ENCODE results near the gene AAMP. TPM values are rescaled to one million over a fixed set of nuclear protein-coding genes. Genes with fewer than 3 reads are reported as not detected.
A peak's percentile ranks its signal among the peaks of the same experiment; 100 is the strongest.

Gene AAMP
- total RNA-seq, 1 donor from 2014 or later: 119 TPM

- no peak for DNase-seq (ENCODE audit: low read depth)
- no peak overlapping the region for H3K4me3 ChIP-seq (ENCODE audit: low read depth, low read length)
- TF ChIP-seq CTCF (conservative IDR thresholded peaks at IDR 0.05; ENCODE audit: low read depth, low read length): peak; percentile 96
Measured at GRCh38 chr2:218301176-218301819, 31.4 kb upstream of the AAMP start.

- no peak for TF ChIP-seq CTCF (conservative IDR thresholded peaks at IDR 0.05; ENCODE audit: low read depth, low read length)
- no peak overlapping the region for H3K4me3 ChIP-seq (ENCODE audit: low read depth, low read length)
- DNase-seq (ENCODE audit: low read depth): no peak
Measured at GRCh38 chr2:218300141-218300540, 30.2 kb upstream of the AAMP start.

- no peak overlapping the region for H3K4me3 ChIP-seq (ENCODE audit: low read depth, low read length)
- no peak for TF ChIP-seq CTCF (conservative IDR thresholded peaks at IDR 0.05; ENCODE audit: low read depth, low read length)
- DNase-seq (ENCODE audit: low read depth): no peak
Measured at GRCh38 chr2:218298314-218298875, 28.5 kb upstream of the AAMP start.

GRCh38 chr2:218296847-218297246 is 26.9 kb upstream of the AAMP start:
- DNase-seq (ENCODE audit: low read depth): no peak
- H3K4me3 ChIP-seq (ENCODE audit: low read depth, low read length): no peak overlapping the region
- peak; percentile 7 for TF ChIP-seq CTCF (conservative IDR thresholded peaks at IDR 0.05; ENCODE audit: low read depth, low read length)

- no peak overlapping the region for H3K4me3 ChIP-seq (ENCODE audit: low read depth, low read length)
- no peak for TF ChIP-seq CTCF (conservative IDR thresholded peaks at IDR 0.05; ENCODE audit: low read depth, low read length)
- no peak for DNase-seq (ENCODE audit: low read depth)
Measured at GRCh38 chr2:218296200-218296599, 26.3 kb upstream of the AAMP start.

- DNase-seq (ENCODE audit: low read depth): no peak
- no peak for TF ChIP-seq CTCF (conservative IDR thresholded peaks at IDR 0.05; ENCODE audit: low read depth, low read length)
- no peak overlapping the region for H3K4me3 ChIP-seq (ENCODE audit: low read depth, low read length)
Measured at GRCh38 chr2:218295029-218295428, 25.1 kb upstream of the AAMP start.

Measured in epithelial cell of proximal tubule (primary cell).